ENCODE results near the gene NOS3. TPM values are rescaled to one million over a fixed set of nuclear protein-coding genes. Genes with fewer than 3 reads are reported as not detected.
"Not testable (repeated sequence)": the region's sequence is repeated elsewhere in the genome, so short reads cannot be mapped to it uniquely, and the experiment has no call there.

Gene NOS3
- total RNA-seq, 1 donor from 2014 or later, result 1.9 TPM

- TF ChIP-seq, protein P1, sequence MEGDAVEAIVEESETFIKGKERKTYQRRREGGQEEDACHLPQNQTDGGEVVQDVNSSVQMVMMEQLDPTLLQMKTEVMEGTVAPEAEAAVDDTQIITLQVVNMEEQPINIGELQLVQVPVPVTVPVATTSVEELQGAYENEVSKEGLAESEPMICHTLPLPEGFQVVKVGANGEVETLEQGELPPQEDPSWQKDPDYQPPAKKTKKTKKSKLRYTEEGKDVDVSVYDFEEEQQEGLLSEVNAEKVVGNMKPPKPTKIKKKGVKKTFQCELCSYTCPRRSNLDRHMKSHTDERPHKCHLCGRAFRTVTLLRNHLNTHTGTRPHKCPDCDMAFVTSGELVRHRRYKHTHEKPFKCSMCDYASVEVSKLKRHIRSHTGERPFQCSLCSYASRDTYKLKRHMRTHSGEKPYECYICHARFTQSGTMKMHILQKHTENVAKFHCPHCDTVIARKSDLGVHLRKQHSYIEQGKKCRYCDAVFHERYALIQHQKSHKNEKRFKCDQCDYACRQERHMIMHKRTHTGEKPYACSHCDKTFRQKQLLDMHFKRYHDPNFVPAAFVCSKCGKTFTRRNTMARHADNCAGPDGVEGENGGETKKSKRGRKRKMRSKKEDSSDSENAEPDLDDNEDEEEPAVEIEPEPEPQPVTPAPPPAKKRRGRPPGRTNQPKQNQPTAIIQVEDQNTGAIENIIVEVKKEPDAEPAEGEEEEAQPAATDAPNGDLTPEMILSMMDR (conservative IDR thresholded peaks at IDR 0.05; ENCODE audit: low read depth, low read length), result no peak
- DNase-seq (ENCODE audit: low read depth), result no peak
- H3K4me3 ChIP-seq (ENCODE audit: low read depth, low read length), result no peak overlapping the region
Measured at GRCh38 chr7:151009327-151010036, 18.7 kb downstream of the NOS3 start.

DNA sequence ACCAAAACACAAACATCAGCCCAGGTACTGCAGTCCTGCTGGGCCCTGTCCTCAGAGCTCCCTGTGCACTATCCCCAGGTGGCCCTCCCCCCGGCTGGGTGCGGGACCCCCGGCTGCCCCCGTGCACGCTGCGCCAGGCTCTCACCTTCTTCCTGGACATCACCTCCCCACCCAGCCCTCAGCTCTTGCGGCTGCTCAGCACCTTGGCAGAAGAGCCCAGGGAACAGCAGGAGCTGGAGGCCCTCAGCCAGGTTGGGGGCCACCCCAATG lies 19.2 kb downstream of the NOS3 start:
- TF ChIP-seq, protein P1 (conservative IDR thresholded peaks at IDR 0.05; ENCODE audit: low read depth, low read length), result no peak
- no peak overlapping the region for H3K4me3 ChIP-seq (ENCODE audit: low read depth, low read length)
- no peak for DNase-seq (ENCODE audit: low read depth)

DNA sequence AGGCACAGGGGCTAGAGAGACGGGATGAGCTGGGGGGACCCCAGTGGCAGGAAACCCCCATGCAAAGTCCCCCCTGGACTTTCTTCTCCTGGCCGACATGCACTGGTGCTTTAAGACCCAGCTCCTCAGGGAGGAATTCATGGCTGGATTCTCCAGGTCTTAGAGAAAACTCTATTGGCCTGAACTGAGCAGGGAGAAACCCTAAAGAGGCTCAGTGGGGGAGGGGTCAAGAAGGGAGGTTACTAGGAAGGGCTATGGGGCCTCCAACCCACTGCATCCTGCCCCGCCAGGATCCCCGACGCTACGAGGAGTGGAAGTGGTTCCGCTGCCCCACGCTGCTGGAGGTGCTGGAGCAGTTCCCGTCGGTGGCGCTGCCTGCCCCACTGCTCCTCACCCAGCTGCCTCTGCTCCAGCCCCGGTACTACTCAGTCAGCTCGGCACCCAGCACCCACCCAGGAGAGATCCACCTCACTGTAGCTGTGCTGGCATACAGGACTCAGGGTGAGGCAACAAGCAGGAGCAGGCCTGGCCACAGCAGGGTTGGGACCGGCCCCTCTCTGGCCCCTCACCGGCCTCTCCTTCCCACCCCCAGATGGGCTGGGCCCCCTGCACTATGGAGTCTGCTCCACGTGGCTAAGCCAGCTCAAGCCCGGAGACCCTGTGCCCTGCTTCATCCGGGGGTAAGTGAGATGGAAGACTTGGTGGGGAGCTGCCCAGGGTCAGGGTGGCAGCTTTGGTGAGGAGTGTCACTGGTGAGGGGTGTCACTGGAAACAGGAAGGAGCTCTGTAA lies 19.7 kb downstream of the NOS3 start:
- DNase-seq (ENCODE audit: low read depth), result no peak
- TF ChIP-seq, protein P1 (conservative IDR thresholded peaks at IDR 0.05; ENCODE audit: low read depth, low read length), result no peak
- no peak overlapping the region for H3K4me3 ChIP-seq (ENCODE audit: low read depth, low read length)

- no peak overlapping the region for H3K4me3 ChIP-seq (ENCODE audit: low read depth, low read length)
- TF ChIP-seq, protein P1 (conservative IDR thresholded peaks at IDR 0.05; ENCODE audit: low read depth, low read length), result no peak
- no peak for DNase-seq (ENCODE audit: low read depth)
Measured at GRCh38 chr7:151011097-151011409, 20.2 kb downstream of the NOS3 start.

DNA sequence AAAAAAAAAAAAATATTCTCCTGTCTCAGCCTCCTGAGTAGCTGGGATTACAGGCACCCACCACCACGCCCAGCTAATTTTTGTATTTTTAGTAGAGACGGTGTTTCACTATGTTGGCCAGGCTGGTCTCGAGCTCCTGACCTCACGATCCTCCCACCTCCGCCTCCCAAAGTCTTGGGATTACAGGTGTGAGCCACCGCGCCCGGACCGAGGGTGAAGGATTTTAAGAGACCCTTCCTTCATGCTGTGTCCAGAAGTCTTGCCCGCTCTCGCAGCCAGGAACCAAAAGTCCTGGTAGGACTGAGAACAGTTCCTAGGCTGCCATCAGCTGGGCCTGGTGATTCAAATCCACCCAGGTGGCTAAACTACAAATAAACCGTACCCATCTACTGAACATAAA lies 20.8 kb downstream of the NOS3 start:
- DNase-seq (ENCODE audit: low read depth); H3K4me3 ChIP-seq (ENCODE audit: low read depth, low read length): not testable (repeated sequence)

GRCh38 chr7:151012031-151012692 lies 21.3 kb downstream of the NOS3 start:
- TF ChIP-seq, protein P1 (conservative IDR thresholded peaks at IDR 0.05; ENCODE audit: low read depth, low read length), result no peak
- no peak overlapping the region for H3K4me3 ChIP-seq (ENCODE audit: low read depth, low read length)

DNA sequence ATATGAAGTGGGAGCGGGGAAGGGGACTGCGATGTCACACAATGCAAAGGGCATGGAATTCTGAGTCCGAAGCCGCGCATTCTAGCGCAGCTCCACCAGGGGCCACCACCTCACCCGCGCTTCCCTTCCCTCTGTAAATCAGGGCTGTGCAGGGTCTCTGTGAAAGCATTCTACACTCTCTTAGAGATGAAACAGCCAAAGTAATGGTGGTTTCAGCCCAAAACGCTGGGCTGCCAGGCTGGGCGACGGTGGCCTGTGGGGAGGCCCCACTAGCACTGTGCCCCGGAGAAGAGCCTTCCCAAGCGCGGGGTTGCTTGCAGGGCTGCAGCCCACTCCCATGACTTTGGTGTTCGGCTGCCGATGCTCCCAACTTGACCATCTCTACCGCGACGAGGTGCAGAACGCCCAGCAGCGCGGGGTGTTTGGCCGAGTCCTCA lies 22.1 kb downstream of the NOS3 start:
- DNase-seq (ENCODE audit: low read depth), result no peak
- TF ChIP-seq, protein P1 (conservative IDR thresholded peaks at IDR 0.05; ENCODE audit: low read depth, low read length), result peak; percentile 57
- no peak overlapping the region for H3K4me3 ChIP-seq (ENCODE audit: low read depth, low read length)

More at GRCh38 chr7:151012031-151012692, 21.3 kb downstream of the NOS3 start:
- DNase-seq (ENCODE audit: low read depth), result no peak

Data from epithelial cell of proximal tubule (primary cell).